Stimulated activated CD8-positive, alpha-beta memory T cell treated with anti-CD3 and anti-CD28 coated beads, Interleukin-4, amount 100 ng/mL, for 4 hours (primary cell): ENCODE results near the gene LRRC72.
"Not testable (repeated sequence)": the region's sequence is repeated elsewhere in the genome, so short reads cannot be mapped to it uniquely, and the experiment has no call there.

Experiments
- DNase-seq, 2 donors: peaks; one replicate each; pipeline ENCODE4 v3.0.0-alpha.2; 2020; ENCODE audit warnings: low read depth in 2 of 2, low spot score in 1 of 2

Gene LRRC72

GRCh38 chr7:16571941-16572340, 45.3 kb downstream of the LRRC72 start:
- DNase-seq: no peak

- no peak for DNase-seq
Measured at GRCh38 chr7:16579216-16579615, 52.6 kb downstream of the LRRC72 start.

GRCh38 chr7:16581286-16581685, 54.7 kb downstream of the LRRC72 start:
- DNase-seq: no peak

- DNase-seq: no peak
Measured at GRCh38 chr7:16583834-16584233, 57.2 kb downstream of the LRRC72 start.

GRCh38 chr7:16585540-16585939, 58.9 kb downstream of the LRRC72 start:
- DNase-seq: no peak

DNA sequence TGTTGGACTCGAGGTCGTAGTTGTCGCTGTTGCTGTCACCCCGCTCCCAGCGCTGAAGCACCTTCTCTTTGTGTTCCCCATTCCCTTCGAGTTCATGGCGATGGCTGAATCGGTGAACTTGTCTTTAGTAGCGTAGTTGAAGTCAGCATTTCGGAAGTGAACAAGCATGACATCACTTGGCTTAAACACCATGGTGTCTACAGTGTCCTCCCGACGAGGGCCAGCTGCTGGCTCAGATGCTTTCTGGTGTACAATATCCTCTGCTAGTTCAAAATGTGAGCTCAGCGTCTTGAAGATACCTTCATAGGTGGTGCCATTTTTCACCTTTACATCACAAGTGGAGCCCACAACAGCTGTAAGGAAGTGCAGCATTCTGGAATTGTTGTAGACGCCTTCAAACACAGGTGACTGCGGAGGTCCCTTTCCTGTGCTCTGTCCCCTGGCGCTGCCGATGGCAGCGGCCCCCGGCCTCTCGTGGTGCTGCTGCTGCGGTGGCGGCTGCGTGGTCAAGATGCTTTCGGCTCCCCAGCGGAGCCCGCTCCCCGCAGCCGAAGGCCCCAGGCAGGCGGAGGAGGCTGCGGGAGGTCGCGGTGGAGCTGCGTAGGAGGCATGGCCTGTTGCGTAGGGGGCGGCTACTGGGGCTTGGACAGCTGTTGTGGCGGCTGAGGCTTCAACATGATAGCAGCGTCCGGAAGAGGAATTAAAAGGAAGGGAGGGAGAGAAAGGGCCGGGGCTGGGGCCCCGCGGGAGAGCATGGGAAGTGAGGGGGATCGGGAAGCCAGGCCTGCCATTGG, 59.7 kb downstream of the LRRC72 start:
- DNase-seq: no peak

GRCh38 chr7:16587129-16587528, 60.5 kb downstream of the LRRC72 start:
- DNase-seq: no peak

DNA sequence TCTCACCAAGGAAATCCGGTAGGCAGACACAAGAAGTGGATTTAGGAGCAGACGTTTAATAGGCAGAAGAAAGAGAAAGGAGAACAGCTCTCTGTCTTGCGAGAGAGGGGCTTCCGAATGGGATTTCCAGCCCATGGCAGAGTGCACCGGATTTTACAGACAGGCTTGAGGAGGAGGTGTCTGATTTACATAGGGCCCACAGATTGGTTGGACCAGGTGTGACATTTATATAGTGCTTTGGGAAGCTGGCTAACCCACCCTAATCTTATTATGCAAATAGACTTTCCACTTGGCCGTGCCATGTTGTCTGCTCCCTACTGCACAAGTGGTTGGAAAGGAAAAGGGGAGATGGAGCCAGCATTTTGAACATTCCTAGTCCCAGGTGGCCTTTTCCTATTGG, 61.2 kb downstream of the LRRC72 start:
- DNase-seq: no peak

GRCh38 chr7:16589881-16590280, 63.3 kb downstream of the LRRC72 start:
- DNase-seq: no peak

DNA sequence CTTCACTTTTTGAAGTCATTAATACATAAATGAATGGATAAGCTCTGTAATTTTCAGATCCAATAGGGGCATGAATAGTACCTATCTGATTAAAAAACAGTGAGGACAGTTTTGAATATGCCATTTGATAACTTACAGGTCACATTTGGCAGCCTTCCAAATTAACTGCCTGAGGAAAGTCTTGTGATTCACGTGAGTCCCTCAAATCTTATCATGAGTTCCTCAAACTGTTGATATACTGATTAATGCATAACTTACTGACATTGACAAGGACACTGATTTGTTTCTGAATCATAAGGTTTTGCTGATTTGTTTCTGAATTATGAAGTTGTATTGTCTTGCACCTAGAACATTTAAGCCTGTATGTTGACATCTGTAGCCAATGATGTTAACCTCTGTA, 63.8 kb downstream of the LRRC72 start:
- DNase-seq: no peak

DNA sequence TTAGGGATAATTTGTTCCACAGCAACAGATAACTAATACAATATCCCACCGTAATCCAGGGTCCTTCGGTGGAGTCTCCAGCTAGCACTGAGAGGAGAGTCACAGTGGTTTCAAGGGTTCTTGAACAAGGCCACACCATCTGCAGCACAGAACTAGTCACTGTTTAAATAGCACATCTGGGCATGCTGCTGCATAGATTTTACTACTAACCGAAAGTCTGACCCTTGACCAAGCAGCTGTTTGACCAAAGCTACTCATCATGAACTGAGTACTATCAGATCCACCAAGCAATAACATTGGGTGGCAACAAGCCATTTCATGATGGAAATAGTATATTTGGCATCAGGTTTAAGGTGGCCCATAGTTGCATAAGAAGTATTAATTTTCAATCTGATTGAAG, 65.8 kb downstream of the LRRC72 start:
- DNase-seq: no peak

DNA sequence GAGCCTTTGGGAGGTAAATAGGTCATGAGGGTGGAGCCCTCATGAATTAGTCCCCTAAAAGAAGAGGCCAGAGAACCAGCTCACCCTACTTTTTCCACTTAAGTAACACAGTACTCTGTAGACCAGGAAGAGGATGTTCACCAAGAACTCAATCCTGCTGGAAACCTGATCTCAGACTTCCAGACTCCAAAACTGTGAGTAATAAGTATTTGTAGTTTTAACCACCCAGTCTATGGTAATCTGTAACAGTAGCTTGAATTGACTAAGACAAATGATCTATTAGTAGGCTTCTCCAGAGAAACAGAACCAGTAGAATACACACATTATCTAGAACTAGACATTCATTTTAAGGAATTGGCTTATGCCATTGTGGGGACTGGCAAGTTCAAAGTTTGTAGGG, 67.4 kb downstream of the LRRC72 start:
- no peak for DNase-seq

DNA sequence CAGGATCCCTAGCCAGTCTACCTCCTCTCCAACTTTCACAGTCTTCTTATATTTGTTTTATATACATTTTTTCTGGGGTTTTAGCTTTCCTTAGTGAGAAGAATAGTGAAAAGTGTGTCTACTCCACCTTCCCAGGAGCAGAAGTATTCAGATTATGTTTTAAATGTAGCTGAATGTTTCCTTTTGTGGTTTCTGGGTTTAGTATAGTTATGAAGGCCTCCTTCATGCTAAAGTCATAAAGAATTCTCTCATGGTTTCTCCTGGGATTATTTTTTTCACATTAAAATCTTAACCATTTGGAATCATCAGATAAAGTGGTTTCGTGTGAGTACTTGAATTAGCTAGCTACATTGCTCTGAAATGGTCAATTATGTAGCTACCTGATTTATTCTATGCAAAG, 68.1 kb downstream of the LRRC72 start:
- DNase-seq: no peak

- not testable (repeated sequence) for DNase-seq
Measured at GRCh38 chr7:16595596-16595995, 69.0 kb downstream of the LRRC72 start.

GRCh38 chr7:16598015-16598414, 71.4 kb downstream of the LRRC72 start:
- no peak for DNase-seq

DNA sequence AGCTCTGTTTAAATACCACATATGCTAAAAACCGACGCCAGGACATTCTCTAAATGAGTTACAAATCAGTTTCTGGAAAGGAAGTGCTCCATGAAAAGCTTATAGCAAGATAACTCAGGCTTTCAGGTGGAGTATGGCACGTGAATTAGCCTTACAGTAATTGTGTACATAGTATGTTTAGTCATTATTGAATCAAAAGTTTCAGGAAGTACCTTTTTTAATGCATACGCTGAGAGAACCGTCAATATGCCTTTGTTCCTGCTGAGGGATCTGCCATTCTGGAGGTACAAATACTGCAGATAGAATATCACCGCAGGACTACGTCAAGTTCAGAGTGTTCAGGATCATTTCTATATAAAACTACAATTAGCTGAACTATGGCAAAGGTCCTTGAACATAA, 73.2 kb downstream of the LRRC72 start:
- DNase-seq: no peak

DNA sequence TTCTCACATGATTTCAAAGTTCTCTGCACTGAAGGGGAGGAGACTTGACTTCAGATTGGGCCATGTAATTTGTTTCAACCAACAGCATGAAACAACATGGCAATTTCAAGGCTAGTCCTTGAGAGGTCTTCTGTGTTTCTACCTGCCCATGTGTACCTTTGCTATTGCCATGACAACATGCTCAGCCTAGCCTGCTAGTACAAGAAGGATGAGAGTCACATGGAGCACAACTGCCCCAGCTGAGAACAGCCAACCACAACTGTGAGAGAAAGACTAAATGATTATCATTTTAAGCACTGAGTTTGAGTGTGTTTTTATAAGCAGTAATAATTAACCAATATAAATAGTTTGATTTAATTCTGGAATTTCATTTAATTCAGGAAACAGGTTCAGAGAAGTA, 77.0 kb downstream of the LRRC72 start:
- DNase-seq: no peak

DNA sequence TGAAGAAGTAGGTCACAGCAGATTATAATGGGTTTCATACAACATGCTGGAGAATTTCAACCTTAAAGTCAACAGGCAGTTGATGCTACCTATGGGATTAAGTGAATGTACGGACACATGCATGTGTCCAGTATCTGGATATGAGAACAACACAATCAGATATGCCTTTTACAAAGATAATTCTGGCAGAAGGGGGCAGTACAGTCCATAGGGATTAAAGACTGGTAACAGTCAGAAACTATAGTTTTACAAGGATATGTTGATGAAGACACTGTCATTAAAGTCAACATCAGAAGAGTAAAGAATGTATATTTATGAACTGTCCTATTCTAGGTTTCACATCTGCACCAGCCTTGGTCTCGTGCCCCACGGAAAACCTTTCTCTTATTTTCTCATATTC, 77.4 kb downstream of the LRRC72 start:
- no peak for DNase-seq

DNA sequence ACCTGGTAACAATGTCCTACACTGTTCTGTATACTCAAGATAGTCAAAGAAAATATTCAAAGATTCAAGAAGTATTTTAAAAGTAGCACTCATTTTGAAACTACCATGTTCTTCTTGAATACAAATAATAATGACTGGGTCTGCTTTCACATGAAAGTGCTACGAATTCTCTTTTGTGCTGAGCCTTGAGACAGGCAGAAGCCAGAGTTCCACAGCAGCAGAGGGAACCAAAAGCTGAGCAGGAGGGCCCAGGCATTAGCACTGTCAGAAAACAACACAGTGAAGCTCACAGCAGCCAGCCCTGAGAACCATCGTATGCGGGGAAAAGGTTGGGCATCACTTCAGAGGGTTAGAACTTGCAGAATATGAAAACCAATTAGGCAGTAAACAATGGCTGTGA, 80.1 kb downstream of the LRRC72 start:
- no peak for DNase-seq

DNA sequence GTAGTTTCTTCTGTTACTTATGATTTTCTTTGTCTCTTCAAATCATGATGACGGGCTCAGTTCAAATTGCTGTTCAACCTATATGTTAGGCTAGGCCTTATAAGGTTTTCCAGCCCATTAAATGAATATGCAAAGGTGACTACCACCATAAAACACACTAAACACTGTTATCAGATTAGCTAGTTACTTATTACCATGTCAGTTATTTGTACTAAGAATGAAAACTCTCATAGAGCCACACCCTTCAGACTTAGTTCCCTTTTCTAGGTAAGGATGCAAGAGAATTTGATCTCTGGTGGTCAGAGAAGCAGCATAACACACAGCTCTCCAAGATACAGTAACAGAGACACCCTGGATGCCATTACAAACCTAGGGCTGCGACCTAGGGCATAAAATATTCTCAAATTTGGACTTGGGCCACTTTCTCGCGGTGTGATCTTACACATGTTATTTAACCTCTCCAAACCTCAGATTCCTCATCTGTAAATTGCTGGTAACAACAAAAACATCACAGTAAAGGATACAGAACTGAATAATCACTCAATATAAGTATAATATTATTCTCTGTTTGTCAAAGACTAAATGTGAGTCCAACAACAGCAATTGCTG, 83.3 kb downstream of the LRRC72 start:
- DNase-seq: no peak

DNA sequence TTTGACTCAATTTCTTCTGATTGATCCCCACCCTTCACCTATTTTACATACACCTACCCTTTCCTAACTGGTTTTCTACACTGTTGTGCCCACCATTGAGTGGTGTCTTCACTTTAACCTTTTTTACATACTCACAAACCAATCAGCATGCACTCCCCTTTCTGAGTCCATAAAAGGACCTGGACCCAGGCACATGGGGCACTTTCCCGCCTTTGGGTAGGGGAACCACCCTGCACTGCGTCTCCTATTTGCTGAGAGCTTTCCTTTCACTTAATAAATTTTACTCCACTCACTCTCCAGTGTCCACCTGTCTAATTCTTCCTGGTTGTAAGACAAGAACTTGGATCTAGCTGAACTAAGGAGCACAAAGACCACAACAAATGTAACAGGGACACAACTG, 85.1 kb downstream of the LRRC72 start:
- DNase-seq: no peak

GRCh38 chr7:16615228-16615627, 88.6 kb downstream of the LRRC72 start:
- DNase-seq: no peak

DNA sequence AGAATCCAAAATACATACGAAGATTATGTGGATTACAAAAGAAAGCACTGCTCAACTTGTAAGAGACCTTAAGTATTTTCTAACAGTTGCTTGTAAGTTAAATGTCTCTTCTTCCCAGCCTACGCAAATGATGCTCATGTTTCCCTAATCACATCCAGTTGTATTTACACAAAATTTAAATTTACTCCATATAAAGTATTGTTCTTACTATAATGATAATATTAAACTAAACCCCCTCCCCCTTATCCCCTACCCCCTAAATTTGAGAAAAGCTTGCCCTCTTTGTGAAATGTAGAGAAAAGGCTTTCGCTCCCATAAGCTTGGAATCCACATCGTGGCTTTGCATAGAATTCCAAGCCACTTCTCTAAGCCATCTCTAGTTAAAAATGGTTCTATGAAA, 89.5 kb downstream of the LRRC72 start:
- DNase-seq: no peak
